ENCODE measurements around the gene ADCY1.

DNA sequence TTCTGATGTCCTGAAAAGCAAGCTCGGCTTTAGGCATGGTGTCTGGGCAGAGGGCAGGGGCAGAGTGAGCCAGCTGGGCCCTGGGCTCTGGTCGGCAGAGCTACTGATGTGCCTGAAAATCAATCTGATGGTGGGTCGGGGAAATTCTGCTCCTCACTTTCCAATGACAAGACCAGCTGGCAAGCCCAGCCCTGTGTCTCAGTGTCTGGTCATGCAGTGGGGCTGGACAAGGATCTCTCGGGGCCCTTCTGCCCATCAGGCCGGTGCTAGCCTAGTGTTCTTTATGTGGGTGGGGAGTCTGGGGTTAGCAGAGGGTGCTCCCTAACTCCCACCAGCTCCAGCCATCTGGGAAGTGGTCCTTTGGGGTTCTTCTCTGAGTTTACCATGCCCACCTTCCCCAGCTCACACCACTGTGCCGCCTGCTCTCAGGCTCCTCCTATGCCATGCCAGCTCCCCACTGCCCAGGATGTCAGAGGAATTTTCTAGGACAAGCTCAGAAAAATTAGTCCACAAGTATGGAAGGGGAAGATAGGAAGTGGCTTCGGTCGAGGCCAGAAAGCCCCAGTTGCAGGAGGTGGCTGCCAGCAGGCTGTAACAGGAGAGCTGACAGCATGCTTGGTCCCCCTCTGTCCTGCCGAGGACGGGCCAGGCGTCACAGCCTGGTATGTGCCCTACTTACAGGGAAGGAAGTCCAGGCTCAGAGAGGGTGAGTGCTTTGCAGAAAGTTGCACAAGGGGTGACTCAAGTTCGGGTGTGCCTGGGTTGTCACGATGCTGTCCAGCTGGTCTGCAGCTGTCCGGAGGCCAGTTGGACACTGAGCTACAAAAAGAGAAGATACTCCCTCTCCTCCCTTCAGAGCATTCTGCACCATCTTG, 135.2 kb downstream of the ADCY1 start:
- TF ChIP-seq ZNF274 (IDR thresholded peaks at IDR 0.05; ENCODE audit: low read depth, low read length): no peak
- TF ChIP-seq SUZ12 (IDR thresholded peaks at IDR 0.05; ENCODE audit: extremely low read depth, insufficient read depth, insufficient read length): no peak
- TF ChIP-seq YY1 (IDR thresholded peaks at IDR 0.05; ENCODE audit: insufficient read depth, insufficient read length): no peak

All from NT2/D1 (cell line).